M059J (cell line): Measurements from ENCODE around the gene DBF4B. TPM values are rescaled to one million over a fixed set of nuclear protein-coding genes. Genes with fewer than 3 reads are reported as not detected.
A peak's percentile ranks its signal among the peaks of the same experiment; 100 is the strongest.
"Not testable (repeated sequence)": the region's sequence is repeated elsewhere in the genome, so short reads cannot be mapped to it uniquely, and the experiment has no call there.

Experiments
- DNase-seq: peaks from one replicate; pipeline ENCODE4 v3.0.0-alpha.2; 2012; ENCODE audit warnings: low read depth
- total RNA-seq: library from RNA; depleted of rRNA; stranded (reverse); fragments of >200 nt; shearing (Covaris generic); gene quantifications from 2 replicates; pipeline ENCODE4 v1.2.3, GENCODE V29; 2014; rRNA removed

Gene DBF4B, protein sequence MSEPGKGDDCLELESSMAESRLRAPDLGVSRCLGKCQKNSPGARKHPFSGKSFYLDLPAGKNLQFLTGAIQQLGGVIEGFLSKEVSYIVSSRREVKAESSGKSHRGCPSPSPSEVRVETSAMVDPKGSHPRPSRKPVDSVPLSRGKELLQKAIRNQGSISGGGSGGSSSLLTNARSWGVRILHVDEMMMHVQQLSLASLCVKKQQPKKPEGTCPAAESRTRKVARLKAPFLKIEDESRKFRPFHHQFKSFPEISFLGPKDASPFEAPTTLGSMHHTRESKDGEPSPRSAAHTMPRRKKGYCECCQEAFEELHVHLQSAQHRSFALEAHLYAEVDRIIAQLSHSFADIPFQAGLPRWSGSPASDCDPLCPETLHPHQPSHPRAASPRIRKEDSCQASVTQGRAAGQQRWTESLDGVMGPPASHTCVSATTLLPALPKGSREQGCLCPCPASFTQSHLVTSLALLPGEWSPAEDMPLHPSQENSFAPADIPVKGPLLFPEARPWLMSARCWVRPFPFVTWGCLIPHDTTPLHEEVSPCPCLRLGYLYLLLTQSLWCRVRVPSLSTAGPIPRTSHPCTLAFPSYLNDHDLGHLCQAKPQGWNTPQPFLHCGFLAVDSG
- 9.2 and 17.1 TPM in 2 replicates for total RNA-seq

DNA sequence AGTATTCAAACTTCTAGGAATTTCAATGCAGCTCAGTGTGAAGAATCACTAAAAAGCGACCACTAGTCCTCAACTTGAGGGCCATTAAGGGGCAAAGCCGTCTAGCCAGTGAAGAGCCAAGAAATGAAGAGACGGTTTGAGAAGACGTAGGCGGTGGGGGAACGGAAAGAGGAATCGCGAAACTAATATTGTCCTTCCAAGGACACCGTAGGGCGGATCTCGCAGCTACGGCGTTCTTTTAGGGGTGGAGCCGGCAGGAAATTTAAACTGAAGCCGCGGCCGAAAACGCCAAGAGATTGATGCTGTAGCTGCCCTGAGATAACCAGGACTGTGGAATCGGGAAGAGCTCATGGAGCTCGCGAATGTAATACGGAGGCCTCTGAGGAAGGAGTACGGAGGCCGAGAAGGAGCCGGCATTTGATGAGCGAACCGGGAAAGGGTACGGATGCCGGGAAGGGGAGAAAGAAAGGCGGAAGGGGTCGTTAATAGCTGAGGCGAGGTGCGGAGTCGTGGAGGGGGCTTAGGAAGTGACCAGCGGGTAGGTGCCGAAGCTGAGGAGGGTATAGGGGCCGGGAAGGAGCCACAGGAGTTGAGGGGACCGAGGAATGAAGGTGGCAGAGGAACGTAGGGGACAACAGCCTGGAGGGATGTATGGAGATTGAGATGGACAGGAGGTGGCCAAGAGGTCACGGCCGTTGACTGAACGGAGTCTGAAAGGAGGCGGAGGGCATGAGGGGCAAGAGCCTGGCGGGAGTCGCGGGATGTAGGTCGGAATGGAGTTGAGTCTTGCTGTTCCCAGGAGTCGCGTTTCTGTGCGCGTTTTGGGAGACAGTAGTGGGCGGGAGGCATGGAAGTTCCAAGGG, at the start of gene DBF4B:
Gene DBF4B (plus strand): TSS at position 265 of the 863 bp plus-strand sequence. CDS start 156 bp downstream, at position 421.
- DNase-seq: peak; percentile 87

DNA sequence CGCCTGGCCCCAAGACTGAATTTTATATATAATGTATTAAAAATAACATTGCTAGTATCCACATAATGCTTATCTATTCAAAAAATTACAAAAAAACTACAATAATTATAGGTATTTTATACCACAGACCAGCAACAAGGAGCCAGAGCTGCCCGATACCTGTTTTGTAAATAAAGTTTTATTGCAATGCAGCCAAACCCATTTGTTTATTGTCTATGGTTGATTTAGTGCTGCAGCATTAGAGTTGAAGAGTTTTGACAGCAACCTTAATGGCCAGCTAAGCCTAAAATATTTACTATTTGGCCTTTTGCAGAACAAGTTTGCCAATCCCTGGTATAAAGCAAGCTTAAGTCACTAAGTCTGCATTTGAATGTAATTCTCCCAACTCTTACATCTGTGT, 46.6 kb upstream of the DBF4B start:
- DNase-seq: no peak

DNA sequence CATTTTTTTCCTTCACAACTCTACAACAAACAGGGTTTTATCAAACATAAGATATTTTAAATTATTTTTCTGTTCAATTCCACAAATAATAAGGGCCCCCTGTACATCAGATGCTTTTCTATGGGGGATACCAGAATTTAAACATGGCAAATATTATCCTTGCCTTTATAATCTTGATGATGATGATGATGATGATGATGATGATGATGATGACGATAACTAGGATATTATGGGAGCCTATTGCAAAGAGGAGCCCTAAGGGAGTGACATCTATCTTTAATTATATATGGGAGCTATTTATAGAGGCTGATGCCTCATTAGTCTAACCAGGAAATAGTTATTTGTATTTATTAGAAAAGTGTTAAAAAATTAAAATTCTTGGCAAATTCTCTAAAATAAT, 45.4 kb upstream of the DBF4B start:
- no peak for DNase-seq

DNA sequence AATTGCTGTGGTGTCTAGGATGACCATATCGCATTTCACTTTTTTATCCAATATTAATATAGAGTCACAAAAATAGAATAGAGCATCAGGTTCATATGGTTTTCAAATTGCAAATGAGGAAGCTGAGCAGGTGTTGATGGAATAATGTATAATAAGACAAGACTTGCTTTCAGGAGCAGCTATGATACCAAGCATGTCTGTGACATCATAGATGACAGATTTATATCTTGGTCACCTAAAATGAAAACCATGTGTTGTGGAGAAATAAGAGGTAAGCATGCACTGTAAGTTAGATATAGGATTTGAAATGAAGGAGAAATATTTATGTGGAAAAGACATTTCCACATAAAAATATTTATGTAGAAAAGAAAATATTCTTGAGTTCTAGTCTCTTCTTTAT, 43.6 kb upstream of the DBF4B start:
- DNase-seq: no peak

DNA sequence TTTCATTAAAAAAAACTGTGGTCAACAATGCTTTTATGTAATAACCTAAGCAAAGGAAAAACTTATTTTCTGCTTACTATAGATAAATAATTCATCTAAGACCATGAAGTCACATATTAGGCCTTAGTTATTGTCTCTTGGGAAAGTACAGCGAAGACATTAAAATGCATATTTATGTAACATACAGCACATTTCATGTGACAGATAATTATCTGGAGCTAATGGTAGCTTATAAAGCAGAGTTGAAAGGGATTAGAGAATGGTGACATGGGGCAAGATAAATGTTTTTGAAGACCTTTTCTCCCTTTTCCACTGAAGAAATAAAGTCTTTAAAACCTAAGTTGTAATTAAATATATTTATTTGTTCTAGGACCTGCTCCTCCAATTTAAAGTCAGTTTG, 42.5 kb upstream of the DBF4B start:
- DNase-seq: no peak

DNA sequence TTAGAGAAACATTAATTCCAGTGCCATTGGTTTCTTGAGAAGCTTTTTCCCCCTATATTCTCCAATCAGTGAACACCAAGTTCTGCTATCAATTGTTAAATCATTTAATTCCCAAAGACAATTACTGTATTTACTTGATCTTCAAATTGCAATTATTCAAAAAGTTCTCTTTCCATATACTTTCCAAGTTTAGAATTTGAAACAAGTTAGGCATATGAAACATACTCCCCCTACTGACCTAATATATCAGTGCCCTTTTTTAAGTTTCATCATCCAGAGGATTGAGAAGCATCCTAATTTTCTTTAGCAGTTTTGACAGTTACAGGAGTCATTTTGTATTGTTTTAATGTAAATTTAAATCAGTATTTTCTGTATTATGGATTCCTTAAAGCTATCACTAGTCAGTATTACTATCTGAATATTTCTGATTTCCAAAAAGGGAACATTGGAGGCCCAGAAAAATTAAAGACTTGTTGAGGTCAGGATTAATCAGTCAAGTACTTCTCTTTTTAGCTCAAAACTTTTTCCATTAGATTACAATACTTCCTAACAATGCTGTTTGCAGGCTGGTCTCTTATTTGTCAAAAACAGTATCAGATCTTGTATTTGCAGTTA, 35.9 kb upstream of the DBF4B start:
- peak; percentile 23 for DNase-seq

DNA sequence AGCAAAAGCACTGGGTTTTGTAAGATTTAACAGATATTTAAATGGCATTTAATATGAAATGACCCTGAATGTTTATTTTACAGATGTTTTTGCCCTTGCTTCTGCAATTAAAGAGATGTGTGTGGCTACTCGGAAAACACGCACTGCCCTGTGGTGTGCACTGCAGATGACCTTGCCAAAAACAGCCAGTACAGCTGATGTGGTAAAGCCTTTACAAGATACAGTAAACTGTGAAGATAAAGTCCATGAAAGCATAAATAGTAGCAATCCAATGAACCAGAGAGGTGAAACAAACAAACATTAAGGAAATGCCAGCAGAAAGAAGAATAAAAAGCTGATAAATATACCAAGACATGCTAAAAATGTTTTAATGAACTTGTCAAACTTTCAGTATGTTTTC, 34.6 kb upstream of the DBF4B start:
- no peak for DNase-seq

DNA sequence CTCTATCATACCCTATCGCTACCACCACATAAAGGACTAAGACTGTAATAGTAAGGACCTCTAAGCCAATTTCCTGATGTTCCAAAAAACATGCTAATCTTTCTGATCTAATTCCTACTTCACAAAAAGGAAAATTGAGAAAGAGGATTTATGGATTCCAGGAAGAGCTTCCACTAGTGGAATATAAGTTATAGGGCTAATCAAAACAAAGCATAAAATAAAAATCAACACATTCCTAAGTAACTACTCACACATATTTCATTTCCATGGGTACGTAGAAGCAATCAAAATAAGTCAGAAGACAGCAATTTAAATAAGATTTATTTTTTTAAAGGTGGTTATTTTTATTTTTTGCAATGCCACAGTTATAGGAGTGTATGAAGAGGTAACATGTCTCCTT, 31.3 kb upstream of the DBF4B start:
- DNase-seq: peak; percentile 46

DNA sequence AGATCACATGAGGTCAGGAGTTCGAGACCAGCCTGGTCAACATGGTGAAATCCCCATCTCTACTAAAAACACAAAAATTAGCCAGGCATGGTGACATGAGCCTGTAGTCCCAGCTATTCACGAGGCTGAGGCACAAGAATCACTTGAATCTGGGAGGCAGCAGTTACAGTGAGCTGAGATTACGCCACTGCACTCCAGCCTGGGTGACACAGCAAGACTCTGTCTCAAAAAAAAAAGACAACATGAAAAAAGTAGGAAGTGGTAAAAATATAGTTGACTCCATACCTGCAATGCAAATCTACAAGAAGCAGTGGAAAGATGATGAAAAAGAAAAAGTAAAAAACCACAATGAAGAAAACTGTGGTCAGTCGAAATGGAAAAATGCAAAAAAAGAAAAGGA, 25.2 kb upstream of the DBF4B start:
- DNase-seq: not testable (repeated sequence)

DNA sequence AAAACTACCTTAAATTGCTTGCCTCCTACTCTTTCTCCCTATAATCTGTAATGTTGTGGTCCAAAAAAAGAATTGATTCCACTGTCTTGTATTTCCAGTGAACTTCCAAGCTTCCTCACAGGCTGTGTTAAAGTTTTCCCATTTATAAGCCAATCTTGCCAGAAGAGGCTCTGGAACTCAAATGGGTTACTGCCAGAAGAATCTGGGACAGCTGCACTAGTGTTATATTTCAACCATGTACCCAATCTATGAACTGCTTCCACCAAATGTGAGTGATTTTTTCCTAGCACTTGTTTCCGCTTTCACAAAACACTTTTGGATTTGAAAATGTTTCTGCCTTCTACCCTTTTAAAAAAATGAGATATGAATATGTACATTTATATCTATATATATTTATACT, 20.7 kb upstream of the DBF4B start:
- DNase-seq: no peak

DNA sequence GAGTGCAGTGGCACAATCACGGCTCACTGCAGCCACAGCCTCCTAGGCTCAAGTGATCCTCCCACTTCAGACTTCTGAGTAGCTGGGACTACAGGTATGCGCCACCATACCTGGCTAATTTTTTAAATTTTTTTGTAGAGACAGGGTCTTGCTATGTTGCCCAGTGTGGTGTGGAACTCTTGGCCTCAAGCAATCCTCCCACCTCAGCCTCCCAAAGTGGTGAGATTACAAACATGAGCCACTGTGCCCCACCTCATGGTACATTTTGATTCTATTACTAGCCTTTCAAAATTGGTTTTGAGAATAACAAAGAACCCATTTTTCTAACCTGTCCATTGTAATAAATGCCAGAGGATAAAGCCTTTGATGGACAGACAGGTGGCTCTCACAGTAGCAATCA, 20.3 kb upstream of the DBF4B start:
- DNase-seq: no peak

DNA sequence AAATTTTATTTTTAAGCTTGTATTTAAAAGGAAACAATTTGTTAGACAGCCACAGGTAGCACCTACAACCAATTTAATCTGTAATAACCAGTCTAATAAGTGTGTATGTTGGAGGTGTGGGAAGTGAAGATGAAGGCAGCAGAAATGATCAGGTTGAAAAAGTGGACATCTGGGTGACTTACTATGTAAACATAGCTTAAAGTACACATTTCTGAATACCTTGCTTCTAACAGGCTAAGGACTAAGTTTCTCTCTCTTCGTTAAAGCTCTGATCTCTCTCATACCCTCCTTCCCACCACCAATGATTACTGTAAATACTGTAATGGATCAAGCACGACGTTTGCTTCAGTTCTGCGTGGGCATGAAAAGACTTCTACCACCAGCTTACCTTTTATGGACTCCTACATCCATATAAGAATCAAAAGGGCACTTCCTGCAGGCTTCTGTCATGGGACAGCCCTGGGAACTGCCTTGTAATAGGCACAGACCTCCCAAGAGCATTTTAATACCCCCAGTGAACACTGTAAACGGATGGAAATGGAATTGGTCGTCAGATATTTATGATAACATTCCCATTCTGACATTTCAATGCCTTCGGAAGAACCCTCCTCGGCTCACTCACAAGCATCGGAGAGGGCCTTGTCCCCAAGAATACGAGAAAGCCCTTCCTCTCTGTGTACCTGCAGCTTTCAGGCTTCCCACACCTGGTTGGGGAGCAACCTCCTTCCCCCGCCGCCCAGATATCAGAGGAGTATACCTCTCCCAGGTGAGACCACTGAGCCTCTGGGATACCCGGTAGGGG, 19.6 kb upstream of the DBF4B start:
- DNase-seq: no peak

DNA sequence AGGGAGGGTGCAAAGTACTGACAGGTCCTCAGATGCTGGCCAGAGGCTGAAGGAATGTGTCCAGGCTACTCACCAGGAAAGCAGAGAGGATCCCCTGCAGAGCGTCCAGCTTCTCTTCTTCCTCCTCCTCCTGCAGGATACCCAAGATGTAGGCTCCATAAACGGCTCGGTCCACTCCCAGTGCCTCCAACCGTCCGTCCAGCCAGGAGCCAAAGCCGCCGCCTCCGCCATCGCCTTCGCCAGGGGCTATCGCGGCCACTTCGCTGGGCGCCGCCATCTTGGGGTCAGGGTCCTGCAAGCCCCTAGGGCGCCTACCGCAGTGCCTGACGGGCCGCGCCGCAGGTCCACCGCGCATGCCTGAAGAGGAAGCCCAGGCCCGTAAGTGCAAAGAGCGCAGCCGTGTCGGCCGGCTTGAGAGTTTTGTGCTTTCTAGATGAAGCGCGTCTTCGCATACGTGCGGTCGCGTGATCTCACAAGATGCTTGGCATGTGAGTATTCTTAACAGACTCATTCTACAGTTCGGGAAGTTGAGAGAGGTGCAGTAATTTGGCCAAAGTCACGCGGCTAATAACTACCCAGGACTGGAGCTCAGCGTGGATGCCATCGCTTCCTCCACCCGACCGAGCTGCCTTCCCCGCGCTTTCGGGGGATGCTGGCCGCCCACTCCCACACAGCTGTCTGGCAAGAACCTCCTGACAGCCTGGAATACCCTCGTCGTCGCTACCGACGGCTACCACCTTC, 18.8 kb upstream of the DBF4B start, which contains the start of gene CCDC43:
Gene CCDC43 (minus strand): TSS at position 300 of the 741 bp plus-strand sequence. CDS start 23 bp downstream, at position 277.
- peak; percentile 91 for DNase-seq

DNA sequence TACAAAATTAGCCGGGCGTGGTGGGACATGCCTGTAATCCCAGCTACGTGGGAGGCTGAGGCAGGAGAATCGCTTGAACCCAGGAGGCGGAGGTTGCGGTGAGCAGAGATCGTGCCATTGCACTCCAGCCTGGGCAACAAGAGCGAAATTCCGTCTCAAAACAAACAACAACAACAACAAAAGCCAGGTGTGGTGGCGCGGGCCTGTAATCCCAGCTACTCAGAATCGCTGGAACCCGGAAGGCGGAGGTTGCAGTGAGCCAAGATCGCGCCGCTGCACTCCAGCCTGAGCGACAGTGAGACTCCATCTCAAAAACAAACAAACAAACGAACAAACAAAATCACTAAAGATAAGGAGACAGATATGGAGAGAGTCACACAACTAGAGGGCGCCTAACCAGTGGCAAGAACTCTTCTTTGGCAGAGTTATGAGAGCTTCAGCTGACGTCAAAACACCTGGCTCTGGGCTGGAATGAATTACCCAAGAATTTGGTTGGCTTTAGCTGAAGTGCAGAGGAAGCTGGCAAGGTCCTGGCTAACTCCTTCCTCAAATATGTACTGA, 17.6 kb upstream of the DBF4B start:
- DNase-seq: peak; percentile 42

DNA sequence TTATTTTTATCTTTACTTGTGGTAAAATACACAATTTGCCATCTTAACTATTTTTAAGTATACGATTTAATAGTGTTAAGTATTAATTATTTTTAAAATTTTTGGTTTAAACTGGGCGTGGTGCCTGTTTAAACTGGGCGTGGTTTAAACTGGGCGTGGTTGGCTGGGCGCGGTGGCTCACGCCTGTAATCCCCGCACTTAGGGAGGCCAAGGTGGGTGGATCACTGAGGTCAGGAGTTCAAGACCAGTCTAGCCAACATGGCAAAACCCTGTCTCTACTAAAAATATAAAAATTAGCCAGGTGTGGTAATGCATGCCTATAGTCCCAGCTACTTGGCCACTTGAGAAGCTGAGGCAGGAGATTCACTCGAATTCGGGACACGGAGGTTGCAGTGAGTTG, 14.9 kb upstream of the DBF4B start:
- DNase-seq: no peak

DNA sequence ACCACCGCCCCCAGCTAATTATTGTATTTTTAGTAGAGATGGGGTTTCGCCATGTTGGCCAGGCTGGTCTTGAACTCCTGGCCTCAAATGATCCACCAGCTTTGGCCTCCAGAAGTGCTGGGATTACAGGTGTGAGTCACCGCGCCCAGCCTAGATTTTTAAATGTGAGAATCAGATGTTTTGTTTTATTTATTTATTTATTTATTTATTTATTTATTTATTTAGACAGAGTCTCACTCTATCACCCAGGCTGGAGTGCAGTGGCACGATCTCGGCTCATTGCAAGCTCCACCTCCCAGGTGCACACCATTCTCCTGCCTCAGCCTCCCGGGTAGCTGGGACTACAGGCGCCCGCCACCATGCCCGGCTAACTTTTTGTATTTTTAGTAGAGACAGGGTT, 8.2 kb upstream of the DBF4B start:
- DNase-seq: not testable (repeated sequence)

DNA sequence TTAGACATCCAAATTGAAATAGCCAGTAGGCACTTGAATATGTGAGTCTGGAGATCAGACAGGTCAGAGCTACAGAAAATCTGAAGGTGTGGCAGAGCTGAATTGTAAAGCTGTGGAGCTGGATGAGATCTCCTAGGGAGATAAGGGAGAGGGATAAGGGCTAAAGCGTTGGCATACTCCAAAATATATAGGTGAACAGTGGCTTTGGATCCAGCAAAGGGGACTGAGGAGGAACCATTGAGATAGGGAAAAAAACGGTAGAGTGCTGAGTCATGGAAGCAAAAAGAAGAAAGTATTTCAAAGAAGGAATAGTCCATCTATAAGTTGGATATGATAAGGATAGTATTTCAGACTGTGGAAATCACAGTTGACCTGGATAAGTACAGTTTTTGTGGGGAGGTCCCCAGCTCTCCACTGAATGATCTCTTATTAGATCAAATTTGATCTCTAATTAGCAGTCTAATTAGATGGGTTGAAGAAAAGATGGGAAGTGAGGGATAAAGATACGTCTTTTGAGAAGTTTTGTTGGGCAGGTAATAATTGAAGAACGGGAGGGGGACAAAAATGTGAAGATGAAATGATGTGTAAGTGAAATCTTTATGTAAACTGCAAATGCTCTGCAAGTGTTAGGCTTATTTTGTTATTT, 587 bp upstream of the DBF4B start:
- no peak for DNase-seq

DNA sequence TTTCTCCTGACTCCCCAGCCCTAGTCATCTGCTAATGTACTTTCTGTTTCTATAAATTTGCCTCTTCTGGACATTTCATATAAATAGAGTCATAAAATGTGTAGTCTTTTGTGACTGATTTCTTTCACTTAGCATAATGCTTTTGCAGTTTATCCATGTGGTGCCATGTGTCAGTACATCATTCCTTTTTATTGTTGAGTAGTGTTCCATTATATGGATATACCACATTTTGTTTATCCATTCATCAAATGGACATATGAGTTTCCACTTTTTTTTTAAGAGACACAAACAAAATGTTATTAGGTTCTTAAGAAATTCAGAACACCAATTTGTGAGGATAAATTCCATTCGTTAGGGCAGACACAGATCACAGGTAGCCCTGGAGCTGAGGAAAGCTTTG, 11.0 kb downstream of the DBF4B start:
- no peak for DNase-seq

DNA sequence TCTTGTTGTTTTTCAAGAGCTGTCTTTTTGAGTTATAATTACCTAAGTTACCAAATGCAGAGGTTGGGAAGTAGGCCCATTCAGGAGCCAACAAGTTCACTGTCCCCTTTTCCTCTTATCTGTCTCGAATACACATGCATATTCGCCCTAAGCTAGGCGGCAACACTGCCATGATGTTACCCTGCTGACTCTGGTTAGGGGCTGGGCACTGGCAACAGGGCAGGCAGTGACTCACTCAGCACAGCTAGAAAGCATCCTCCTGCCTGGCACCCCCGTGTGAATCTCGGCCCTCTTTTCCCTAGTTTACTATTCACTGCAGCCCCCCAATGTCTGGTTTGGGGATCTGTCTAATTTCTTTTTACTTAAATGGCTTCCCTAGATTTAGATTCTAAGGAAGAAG, 13.8 kb downstream of the DBF4B start:
- DNase-seq: no peak
